Suprapubic skin (tissue), 3 donors: ENCODE measurements around the gene GALNT9.

Experiments
- EP300 ChIP-seq: sonication (generic); formaldehyde crosslinking; IDR thresholded peaks from one replicate; pipeline ENCODE4 v1.6.1; 2017; ENCODE audit warnings: antibody characterized with exemption
- TF ChIP-seq, protein P1 (sequence below), 2 donors: fragments of 200-600 bp in 1 of 2; fragments of 450-650 bp in 1 of 2; sonication (generic) in 1 of 2; IDR thresholded peaks; one replicate each; pipeline ENCODE4 v1.5.1; 2016 to 2019; ENCODE audit warnings: antibody characterized with exemption in 2 of 2, mild to moderate bottlenecking in 1 of 2, moderate library complexity in 1 of 2

DNA sequence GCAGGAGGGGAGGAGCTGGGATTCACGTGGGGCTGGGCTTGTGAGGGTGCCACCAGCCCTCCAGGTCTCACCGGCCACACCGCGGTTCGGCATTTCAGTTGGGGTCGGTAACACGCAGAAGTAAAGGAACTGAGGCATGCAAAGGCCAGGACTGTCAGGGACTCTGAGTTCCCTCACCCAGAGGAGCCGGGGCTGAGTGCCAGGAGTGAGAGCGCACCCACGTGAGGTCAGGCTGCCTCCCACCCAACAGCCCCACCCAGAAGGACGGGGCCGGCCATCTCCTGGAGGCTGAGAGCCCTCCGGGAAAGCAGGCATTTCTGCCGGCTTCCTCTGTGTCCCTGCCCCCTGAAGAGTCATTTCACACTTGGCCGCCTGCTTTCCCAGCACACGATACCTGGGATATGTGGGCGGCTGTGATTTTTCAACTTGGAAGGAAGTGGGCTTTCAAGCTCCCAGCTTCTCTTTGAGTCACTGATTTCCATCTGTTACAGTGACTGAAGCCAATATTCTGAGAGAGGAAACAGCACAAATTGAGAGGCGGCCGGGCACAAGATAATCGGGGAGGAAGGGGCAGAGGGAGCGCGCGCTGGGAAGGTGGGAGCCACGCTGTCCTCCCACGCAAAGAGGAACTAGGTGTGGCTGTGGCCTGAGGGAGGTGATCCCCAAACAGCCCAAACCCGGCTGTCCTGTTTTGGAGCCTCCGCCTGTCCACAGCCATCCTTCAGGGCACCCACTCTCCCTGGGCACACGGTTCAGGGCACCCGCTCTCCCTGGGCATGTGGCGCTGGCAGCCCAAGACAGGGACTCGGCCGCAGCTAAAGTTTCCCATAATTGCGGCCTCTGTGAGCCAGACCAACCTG lies 19.0 kb downstream of the GALNT9 start:
- TF ChIP-seq, protein P1, sequence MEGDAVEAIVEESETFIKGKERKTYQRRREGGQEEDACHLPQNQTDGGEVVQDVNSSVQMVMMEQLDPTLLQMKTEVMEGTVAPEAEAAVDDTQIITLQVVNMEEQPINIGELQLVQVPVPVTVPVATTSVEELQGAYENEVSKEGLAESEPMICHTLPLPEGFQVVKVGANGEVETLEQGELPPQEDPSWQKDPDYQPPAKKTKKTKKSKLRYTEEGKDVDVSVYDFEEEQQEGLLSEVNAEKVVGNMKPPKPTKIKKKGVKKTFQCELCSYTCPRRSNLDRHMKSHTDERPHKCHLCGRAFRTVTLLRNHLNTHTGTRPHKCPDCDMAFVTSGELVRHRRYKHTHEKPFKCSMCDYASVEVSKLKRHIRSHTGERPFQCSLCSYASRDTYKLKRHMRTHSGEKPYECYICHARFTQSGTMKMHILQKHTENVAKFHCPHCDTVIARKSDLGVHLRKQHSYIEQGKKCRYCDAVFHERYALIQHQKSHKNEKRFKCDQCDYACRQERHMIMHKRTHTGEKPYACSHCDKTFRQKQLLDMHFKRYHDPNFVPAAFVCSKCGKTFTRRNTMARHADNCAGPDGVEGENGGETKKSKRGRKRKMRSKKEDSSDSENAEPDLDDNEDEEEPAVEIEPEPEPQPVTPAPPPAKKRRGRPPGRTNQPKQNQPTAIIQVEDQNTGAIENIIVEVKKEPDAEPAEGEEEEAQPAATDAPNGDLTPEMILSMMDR (IDR thresholded peaks at IDR 0.05), result no peak
- no peak for TF ChIP-seq EP300
